GM08714 (cell line): ENCODE data around the gene USP9Y.

Experiments
- H3K4me3 ChIP-seq: fragments of 200-500 bp; sonication (Bioruptor generic); 2 replicates; pipeline ENCODE4 v1.5.1; 2014; ENCODE audit warnings: mild to moderate bottlenecking, low read length, inconsistent platforms
- ZNF274 ChIP-seq: IDR thresholded peaks from 2 replicates; pipeline ENCODE4 v1.6.1; 2012; ENCODE audit warnings: mild to moderate bottlenecking, low read depth, low read length

Gene USP9Y

DNA sequence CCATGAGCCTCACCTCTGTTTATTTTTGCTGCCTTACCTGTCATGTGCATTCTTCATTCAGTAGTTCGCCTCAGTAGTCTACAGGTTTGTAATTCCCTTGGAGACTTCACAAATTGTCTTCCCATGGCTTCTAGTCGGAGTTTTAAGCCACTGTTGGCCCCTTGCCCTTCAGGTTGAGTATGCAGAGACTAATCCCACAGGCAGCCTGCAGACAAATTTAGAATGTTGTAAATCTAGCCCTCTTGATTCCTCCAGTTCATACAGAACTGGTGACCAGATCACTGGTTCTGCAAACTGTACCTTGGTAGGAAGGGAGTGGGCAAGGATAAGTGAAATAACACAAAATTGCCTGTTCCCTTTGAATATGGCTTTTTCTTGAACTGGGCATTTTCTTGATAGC is 33.0 kb downstream of the USP9Y start:
- no peak for TF ChIP-seq ZNF274
- no peak overlapping the region for H3K4me3 ChIP-seq

DNA sequence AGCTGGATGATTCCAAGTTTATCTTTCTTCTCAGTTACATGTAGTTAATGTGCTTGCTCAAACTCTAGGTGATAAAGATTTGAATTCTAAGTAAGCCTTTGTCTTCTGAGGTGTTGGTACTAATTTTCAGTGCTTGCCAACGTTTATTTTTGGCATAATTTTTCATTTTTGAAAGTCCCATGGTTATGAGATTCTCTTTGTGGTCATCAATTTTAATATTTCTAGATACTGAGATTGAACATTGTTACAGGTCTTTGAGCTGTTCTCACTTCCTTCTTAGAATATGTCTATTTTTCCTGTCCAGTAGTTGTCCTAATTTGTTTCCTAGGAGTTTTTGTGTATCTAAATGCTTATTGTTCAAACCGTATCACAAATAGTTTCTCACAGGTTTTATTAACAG is 40.4 kb downstream of the USP9Y start:
- H3K4me3 ChIP-seq: no peak overlapping the region
- TF ChIP-seq ZNF274: no peak

DNA sequence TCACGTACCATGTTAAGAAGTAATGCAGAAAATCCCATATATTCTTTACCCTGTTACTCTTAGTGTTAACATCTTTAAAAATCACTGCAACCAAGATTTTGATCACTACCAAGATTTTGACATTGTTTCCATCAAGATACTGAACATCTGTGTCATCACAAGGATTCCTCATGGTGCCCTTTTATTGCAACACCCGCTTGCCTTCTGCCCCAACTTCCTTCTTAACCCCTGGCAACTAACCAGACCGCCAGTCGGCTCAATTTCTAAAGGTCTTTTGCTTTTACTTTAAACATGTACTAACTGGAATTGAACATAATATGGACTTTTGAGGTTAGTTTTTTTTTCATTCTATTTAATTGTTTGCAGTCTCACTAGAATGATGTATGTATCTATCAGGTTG is 41.7 kb downstream of the USP9Y start:
- H3K4me3 ChIP-seq: no peak overlapping the region
- TF ChIP-seq ZNF274: no peak

DNA sequence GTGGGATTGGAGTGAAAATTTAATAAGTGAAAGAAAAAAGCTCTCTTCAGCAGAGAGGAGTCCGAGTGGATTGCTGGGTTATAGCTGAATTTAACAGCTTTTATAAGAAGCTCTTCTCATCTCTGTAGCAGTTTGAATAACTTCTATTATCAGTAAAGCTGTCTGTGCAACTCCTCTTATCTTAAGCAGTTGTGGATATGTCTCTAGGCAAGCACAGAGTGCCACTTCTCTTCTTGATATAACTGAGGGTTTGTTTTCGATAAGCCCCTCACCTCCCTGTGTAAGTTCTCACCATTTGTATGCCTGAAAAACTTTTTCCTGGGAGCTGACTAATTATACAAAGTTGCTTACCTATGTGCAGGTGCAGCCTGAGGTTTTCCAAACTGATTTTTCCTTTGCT is 43.1 kb downstream of the USP9Y start:
- no peak overlapping the region for H3K4me3 ChIP-seq
- TF ChIP-seq ZNF274: no peak

DNA sequence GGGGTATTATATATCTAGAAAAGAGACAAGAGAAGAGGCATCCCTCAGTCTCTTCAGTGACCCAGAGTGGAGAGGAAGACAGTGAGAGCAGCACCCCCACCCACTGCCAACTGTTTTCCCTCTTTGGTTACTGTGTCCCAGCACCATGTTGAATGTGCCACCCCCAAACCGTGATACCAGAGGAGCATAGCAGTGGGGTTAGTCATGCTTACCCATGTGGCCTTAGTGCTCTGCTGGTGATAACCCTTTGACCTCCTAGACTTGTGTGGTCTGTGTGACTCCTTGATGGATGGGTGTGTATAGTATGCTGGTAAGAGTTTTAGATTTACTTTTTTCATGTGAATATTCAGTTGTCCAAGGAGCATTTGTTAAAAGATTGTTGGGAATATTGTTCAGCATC is 48.3 kb downstream of the USP9Y start:
- no peak for TF ChIP-seq ZNF274
- no peak overlapping the region for H3K4me3 ChIP-seq

DNA sequence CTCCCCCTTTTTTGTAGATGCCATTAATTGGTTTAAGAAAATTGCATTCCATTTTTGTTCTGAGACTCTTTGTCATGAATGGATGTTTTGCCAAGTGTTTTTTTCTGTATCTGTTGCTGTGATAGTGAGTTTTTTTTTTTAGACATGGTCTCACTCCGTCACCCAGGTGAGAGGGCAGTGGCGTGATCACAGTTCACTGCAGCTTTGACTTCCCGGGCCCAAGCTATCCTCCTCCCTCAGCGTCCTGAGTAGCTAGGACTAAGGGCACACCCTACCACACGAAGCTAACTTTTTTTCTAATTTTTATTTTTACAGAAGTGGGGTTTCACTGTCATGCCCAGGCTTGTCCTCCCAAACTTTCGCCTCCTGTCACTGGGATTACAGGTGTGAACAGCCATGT is 51.8 kb downstream of the USP9Y start:
- TF ChIP-seq ZNF274: no peak
- H3K4me3 ChIP-seq: no peak overlapping the region

DNA sequence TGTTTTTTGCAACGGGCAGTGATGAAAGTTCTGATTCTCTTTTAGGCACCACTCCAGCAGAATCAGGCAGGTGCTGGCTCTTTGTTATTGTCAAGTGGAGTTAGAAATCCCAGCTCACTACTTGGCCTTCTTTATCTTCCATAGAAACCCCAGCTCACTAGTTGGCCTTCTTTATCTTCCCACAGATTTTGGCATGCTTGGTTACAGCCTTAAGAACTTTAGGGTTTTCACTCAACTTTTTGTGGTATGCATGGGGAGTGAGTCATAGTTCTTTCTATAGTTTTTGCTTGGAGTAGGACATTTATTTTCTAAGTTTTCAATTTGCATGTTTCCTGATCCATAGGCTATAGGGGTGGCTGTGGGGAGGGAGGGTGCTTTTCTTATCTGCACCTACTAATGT is 55.0 kb downstream of the USP9Y start:
- no peak for TF ChIP-seq ZNF274
- no peak overlapping the region for H3K4me3 ChIP-seq

DNA sequence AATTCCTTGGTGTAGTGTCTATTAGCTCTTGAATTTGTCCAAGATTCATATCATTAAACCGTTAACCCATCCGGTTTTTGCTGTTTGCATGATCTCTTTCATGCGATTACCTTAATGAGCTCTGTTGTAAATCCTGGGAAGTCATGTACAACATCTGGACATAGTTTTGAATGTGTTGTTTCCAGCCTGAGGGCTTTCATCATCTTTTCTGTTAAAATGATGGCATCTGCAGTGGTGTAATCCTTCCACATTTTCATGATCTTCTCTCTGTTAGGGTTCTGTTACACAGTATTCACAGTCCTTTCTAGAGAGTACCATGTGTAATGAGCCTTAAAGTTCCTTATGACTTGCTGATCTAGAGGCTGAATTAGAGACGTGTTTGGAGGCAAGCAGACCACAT is 64.9 kb downstream of the USP9Y start:
- H3K4me3 ChIP-seq: no peak overlapping the region
- no peak for TF ChIP-seq ZNF274

DNA sequence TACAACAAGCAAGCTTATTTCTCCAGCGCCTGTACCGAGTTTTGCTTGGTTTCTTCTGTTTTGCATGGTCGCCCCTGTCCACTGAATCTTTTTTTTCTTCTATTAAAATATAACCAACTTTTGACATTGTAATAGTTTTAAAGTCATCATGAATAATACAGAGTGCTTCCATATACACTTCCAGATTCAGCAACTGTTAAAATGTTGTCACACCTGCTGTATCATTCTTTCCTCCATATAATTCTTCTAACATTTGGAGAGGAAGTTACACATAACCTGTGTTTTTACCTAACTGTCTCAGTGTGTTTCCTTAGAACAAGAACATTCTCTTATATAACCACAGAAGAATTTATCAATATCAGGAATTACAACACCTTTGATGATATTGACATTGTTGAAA is 83.5 kb downstream of the USP9Y start:
- no peak for TF ChIP-seq ZNF274

DNA sequence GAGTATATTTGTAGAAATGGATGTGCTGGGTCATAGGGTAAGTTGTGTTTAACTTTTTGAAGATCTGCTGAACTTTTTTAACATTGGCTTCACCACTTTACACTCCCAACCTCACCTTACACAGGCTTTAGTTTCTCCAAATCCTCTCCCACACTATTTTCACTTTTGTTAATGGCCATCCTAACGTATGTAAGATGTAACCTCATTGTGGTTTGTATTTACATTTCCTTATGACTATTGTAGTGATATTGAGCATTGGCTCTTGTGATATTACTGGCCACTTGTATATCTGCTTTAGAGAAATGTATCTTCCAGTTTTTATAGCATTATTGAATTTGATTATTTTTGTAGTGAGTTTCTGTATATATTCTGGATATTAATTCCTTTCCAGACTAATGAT is 93.0 kb downstream of the USP9Y start:
- TF ChIP-seq ZNF274: no peak
- H3K4me3 ChIP-seq: no peak overlapping the region

More for the DNA sequence above, 83.5 kb downstream of the USP9Y start:
- no peak overlapping the region for H3K4me3 ChIP-seq

DNA sequence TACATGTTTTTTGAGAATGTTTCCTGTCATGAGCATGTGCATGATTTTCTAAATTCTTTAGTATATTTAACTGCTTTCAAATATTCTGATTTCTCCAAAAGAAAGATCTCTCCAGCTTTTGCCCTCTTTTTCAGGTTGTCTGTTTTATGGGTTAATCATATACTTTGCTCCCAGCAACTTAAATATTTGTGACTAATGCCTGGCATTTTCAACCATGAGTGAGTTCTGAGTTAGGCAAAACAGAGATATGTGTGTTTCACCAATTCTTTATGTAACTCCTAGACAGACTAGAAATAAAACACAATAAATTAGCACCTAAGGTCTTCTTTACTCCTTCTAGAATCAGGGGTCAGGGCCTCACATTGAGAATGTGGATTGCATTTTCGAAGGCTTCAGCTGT is 107.0 kb downstream of the USP9Y start:
- no peak overlapping the region for H3K4me3 ChIP-seq
- no peak for TF ChIP-seq ZNF274

DNA sequence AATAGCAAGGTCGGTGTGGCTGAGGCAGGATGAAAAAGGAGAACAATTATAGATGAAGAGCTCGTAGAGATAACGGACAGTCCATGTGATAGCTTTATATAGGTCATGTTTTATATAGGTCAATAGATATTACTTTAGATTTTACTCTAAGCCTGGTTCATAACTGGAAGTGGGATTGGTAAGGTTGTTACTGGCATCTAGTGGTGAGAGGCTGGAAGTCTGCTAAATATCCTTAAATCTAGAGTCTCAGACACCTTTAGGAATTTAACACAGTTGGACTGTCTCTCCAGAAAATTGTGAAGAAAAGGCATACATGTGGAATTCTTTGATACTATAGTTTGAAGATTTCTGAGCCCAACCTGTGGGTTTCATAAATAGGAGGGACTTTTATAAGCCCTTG is 108.0 kb downstream of the USP9Y start:
- no peak overlapping the region for H3K4me3 ChIP-seq
- no peak for TF ChIP-seq ZNF274

DNA sequence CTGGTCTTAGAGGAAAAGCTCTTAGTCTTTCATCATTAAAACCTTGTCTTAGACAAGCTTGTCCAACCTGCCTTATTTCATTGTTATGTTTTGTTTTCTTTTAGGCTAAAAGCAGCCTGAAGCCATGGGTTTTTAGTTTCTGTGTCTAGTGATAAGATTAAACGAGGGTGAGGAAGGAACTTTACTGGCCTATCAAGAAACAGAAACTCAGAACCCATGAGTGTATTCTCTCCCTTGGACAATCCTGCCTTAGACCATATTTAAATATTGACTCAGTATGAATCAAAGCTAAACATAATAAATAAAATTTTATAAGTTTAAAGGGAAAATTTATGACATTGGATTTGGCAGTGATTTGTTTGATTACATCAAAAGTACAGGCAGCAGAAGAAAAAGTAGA is 122.4 kb downstream of the USP9Y start:
- no peak for TF ChIP-seq ZNF274
- no peak overlapping the region for H3K4me3 ChIP-seq

DNA sequence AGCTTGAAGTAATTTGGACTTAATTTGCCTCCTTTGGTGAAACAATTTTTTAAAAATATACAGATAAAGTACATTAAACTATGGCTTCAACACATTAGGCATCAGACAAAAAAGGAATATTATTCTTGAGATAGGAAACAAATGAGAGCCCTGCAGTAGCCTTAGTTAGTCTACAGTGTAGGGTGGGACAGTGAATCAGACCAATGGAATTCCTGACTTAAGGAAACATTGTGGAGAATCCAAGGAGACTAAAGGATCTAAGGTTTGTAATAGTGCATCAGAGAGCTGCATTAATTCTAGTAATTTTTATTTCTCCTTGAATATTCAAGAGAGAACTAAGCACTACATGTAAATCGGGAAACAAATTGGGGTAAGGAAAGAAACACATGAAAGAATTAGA is 125.8 kb downstream of the USP9Y start:
- no peak overlapping the region for H3K4me3 ChIP-seq
- TF ChIP-seq ZNF274: no peak

DNA sequence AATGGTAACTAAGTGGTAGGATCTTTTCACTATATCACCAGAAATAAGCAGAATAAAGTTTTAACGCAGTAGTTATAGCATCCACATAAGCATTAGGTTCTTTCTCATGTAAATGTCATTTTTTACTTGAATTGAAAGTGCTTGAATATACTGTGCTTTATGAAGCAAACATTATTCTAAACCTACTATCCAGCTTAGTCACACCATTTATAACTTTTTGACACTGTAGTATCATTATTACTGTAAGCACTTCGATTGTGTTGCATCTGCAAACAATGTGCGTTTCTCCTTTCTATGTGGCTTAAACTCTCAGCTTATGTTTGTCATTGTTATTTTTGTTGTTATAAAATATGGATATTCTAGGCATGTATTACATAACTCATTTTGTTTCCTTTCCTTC is 132.3 kb downstream of the USP9Y start:
- no peak overlapping the region for H3K4me3 ChIP-seq
- TF ChIP-seq ZNF274: no peak

DNA sequence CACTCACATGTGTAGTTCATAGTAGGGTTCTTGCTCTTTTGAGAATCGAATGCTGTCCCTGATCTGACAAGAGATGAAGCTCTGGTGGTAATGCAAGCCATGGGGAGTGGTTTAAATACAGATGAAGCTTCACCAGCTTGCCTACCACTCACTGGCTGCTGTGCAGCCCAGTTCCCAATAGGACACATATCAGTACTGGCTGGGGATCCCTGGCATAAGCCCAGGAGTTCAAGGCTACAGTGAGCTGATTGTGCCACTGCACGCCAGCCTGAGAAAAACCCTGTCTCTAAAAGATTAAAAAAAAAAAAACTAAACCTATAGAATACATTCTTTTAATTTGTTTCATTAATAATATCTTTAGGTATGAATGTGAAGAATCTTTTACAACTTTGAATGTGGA is 136.5 kb downstream of the USP9Y start:
- H3K4me3 ChIP-seq: no peak overlapping the region
- no peak for TF ChIP-seq ZNF274

DNA sequence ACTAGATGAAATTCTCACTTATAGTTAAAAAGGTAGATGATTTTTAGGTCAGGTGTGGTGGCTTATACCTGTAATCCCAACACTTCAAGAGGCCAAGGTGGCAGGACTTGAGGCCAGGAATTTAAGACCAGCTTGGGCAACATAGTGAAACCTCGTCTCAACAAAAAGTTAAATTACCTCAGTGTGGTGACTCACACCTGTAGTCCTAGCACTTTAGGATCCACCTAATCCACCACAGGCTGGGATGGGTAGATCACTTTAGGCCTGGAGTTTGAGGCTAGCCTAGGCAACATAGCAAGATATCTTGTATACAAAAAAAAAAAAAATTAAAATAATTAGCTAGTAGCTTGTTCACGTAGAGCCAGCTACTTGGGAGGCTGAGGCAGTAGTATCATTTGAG is 140.3 kb downstream of the USP9Y start:
- no peak overlapping the region for H3K4me3 ChIP-seq
- TF ChIP-seq ZNF274: no peak

DNA sequence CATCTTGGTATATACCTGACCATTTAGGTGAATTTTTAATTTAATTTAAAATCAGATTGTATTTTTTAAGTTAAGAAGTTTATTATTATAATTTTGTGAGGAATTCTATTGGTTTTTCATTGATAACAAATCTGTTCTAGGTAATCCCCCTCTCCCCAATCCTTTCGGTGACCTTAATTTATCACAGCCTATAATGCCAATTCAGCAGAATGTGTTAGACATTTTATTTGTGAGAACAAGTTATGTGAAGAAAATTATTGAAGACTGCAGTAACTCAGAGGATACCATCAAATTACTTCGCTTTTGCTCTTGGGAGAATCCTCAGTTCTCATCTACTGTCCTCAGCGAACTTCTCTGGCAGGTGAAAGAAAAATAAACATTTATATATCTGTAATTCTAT is 145.8 kb downstream of the USP9Y start:
- TF ChIP-seq ZNF274: no peak

More for the DNA sequence above, 145.8 kb downstream of the USP9Y start:
- no peak overlapping the region for H3K4me3 ChIP-seq
